ENCODE measurements around the gene CABLES1.

DNA sequence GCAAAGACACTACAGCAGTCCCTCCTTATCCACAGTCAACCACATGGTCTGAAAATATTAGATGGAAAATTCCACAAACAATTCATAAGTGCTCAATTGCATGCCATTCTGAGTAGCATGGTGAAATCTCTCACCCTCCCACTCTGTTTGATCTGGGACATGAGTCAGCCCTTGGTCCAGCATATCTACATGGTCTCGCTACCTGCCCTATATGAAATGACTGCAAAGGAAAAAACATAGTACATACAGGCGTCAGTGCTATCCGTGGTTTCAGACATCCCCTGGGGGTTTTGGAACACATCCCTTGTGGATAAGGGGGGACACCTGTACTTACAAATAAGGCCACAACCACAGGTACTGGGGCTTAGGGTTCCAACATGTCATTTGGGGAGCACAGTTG lies 73.7 kb downstream of the CABLES1 start:
- TF ChIP-seq POLR2A (IDR thresholded peaks at IDR 0.05) (no peak), CTCF (IDR thresholded peaks at IDR 0.05) (no peak)

All from testis (tissue), 2 donors.